ENCODE results near the gene RPH3AL. TPM values are rescaled to one million over a fixed set of nuclear protein-coding genes. Genes with fewer than 3 reads are reported as not detected.

The RPH3AL gene
- total RNA-seq, 2 experiments from 2014 or later, result 1.6 to 2.2 TPM

- no peak for DNase-seq
- CTCF ChIA-PET, result no interaction called here
- intact Hi-C loops (cut with micrococcal nuclease), result no loop called here
- Mint-ChIP-seq H3K36me3 (ENCODE audit: low read depth) (no peaks in the 10 kb centered on the region), H3K4me3 (no peak overlapping the region), H3K27me3 (ENCODE audit: low read depth) (peaks cover 4% of the 10 kb centered on the region), H3K9me3 (no peaks in the 10 kb centered on the region), H3K27ac (no peak overlapping the region), H3K4me1 (ENCODE audit: low read depth) (peaks cover 6% of the 10 kb centered on the region)
These were observed 50.3 kb downstream of the RPH3AL start for GRCh38 chr17:302300-302698.

GRCh38 chr17:301681-302299, 50.8 kb downstream of the RPH3AL start:
- H3K36me3 Mint-ChIP-seq (ENCODE audit: low read depth), result no peaks in the 10 kb centered on the region
- intact Hi-C loops (cut with micrococcal nuclease), result no loop called here
- no peak for DNase-seq
- CTCF ChIA-PET, result no interaction called here
- H3K27ac Mint-ChIP-seq, result no peak overlapping the region
- no peaks in the 10 kb centered on the region for H3K9me3 Mint-ChIP-seq
- H3K27me3 Mint-ChIP-seq (ENCODE audit: low read depth), result peaks cover 4% of the 10 kb centered on the region
- no peak overlapping the region for H3K4me3 Mint-ChIP-seq
- peaks cover 6% of the 10 kb centered on the region for H3K4me1 Mint-ChIP-seq (ENCODE audit: low read depth)

GRCh38 chr17:300881-301280, 51.7 kb downstream of the RPH3AL start:
- peaks cover 6% of the 10 kb centered on the region for H3K4me1 Mint-ChIP-seq (ENCODE audit: low read depth)
- no peak overlapping the region for H3K27ac Mint-ChIP-seq
- CTCF ChIA-PET, result no interaction called here

GRCh38 chr17:299546-299945, 53.1 kb downstream of the RPH3AL start:
- intact Hi-C loops (cut with micrococcal nuclease), result no loop called here
- no peak for DNase-seq
- CTCF ChIA-PET, result no interaction called here

More at GRCh38 chr17:300881-301280, 51.7 kb downstream of the RPH3AL start:
- no peak for DNase-seq
- intact Hi-C loops (cut with micrococcal nuclease), result no loop called here
- Mint-ChIP-seq H3K9me3 (no peaks in the 10 kb centered on the region), H3K36me3 (ENCODE audit: low read depth) (no peaks in the 10 kb centered on the region), H3K27me3 (ENCODE audit: low read depth) (peaks cover 4% of the 10 kb centered on the region), H3K4me3 (no peak overlapping the region)

GRCh38 chr17:298791-299450, 53.7 kb downstream of the RPH3AL start:
- Mint-ChIP-seq H3K4me1 (ENCODE audit: low read depth) (no peaks in the 10 kb centered on the region), H3K27ac (no peak overlapping the region), H3K27me3 (ENCODE audit: low read depth) (no peaks in the 10 kb centered on the region), H3K4me3 (no peak overlapping the region), H3K9me3 (no peaks in the 10 kb centered on the region), H3K36me3 (ENCODE audit: low read depth) (no peaks in the 10 kb centered on the region)
- no peak for DNase-seq
- intact Hi-C loops (cut with micrococcal nuclease), result no loop called here
- CTCF ChIA-PET, result no interaction called here

More at GRCh38 chr17:299546-299945, 53.1 kb downstream of the RPH3AL start:
- Mint-ChIP-seq H3K4me1 (ENCODE audit: low read depth) (peaks cover 4% of the 10 kb centered on the region), H3K27ac (no peak overlapping the region), H3K9me3 (no peaks in the 10 kb centered on the region), H3K36me3 (ENCODE audit: low read depth) (no peaks in the 10 kb centered on the region), H3K27me3 (ENCODE audit: low read depth) (peaks cover 4% of the 10 kb centered on the region), H3K4me3 (no peak overlapping the region)

- Mint-ChIP-seq H3K36me3 (ENCODE audit: low read depth) (no peaks in the 10 kb centered on the region), H3K27ac (no peak overlapping the region), H3K9me3 (no peaks in the 10 kb centered on the region), H3K4me1 (ENCODE audit: low read depth) (peaks cover 7% of the 10 kb centered on the region), H3K27me3 (ENCODE audit: low read depth) (peaks cover 2% of the 10 kb centered on the region), H3K4me3 (no peak overlapping the region)
- intact Hi-C loops (cut with micrococcal nuclease), result no loop called here
- CTCF ChIA-PET, result no interaction called here
- DNase-seq, result no peak
These were observed 54.8 kb downstream of the RPH3AL start for GRCh38 chr17:297758-298157.

- intact Hi-C loops (cut with micrococcal nuclease), result no loop called here
- Mint-ChIP-seq H3K4me3 (no peak overlapping the region), H3K27ac (no peak overlapping the region), H3K4me1 (ENCODE audit: low read depth) (peaks cover 8% of the 10 kb centered on the region), H3K9me3 (no peaks in the 10 kb centered on the region), H3K27me3 (ENCODE audit: low read depth) (peaks cover 2% of the 10 kb centered on the region), H3K36me3 (ENCODE audit: low read depth) (no peaks in the 10 kb centered on the region)
- CTCF ChIA-PET, result no interaction called here
- no peak for DNase-seq
These were observed 55.5 kb downstream of the RPH3AL start for GRCh38 chr17:296906-297690.

GRCh38 chr17:296379-296778, 56.2 kb downstream of the RPH3AL start:
- no peak for DNase-seq
- Mint-ChIP-seq H3K36me3 (ENCODE audit: low read depth) (no peaks in the 10 kb centered on the region), H3K9me3 (no peaks in the 10 kb centered on the region), H3K4me1 (ENCODE audit: low read depth) (peaks cover 8% of the 10 kb centered on the region), H3K27ac (no peak overlapping the region), H3K27me3 (ENCODE audit: low read depth) (peaks cover 2% of the 10 kb centered on the region), H3K4me3 (no peak overlapping the region)
- intact Hi-C loops (cut with micrococcal nuclease), result no loop called here
- CTCF ChIA-PET, result no interaction called here

- Mint-ChIP-seq H3K4me1 (ENCODE audit: low read depth) (peaks cover 8% of the 10 kb centered on the region), H3K36me3 (ENCODE audit: low read depth) (no peaks in the 10 kb centered on the region), H3K27me3 (ENCODE audit: low read depth) (peaks cover 2% of the 10 kb centered on the region), H3K27ac (no peak overlapping the region), H3K9me3 (no peaks in the 10 kb centered on the region), H3K4me3 (no peak overlapping the region)
- CTCF ChIA-PET, result no interaction called here
- peak; percentile 29 for DNase-seq
- intact Hi-C loops (cut with micrococcal nuclease), result no loop called here
These were observed 59.9 kb downstream of the RPH3AL start for GRCh38 chr17:292531-293382.

- CTCF ChIA-PET, result no interaction called here
- Mint-ChIP-seq H3K27ac (no peak overlapping the region), H3K4me1 (ENCODE audit: low read depth) (peaks cover 8% of the 10 kb centered on the region), H3K36me3 (ENCODE audit: low read depth) (no peaks in the 10 kb centered on the region), H3K9me3 (no peaks in the 10 kb centered on the region), H3K27me3 (ENCODE audit: low read depth) (peaks cover 2% of the 10 kb centered on the region), H3K4me3 (no peak overlapping the region)
- DNase-seq, result no peak
- intact Hi-C loops (cut with micrococcal nuclease), result no loop called here
These were observed 60.6 kb downstream of the RPH3AL start for GRCh38 chr17:292016-292415.

- Mint-ChIP-seq H3K36me3 (ENCODE audit: low read depth) (no peaks in the 10 kb centered on the region), H3K4me3 (no peak overlapping the region), H3K9me3 (no peaks in the 10 kb centered on the region), H3K27me3 (ENCODE audit: low read depth) (peaks cover 2% of the 10 kb centered on the region), H3K27ac (no peak overlapping the region), H3K4me1 (ENCODE audit: low read depth) (peaks cover 8% of the 10 kb centered on the region)
- DNase-seq, result no peak
- CTCF ChIA-PET, result no interaction called here
- intact Hi-C loops (cut with micrococcal nuclease), result no loop called here
These were observed 61.0 kb downstream of the RPH3AL start for GRCh38 chr17:291587-291986.

- CTCF ChIA-PET, result no interaction called here
- no peak overlapping the region for H3K4me3 Mint-ChIP-seq
- H3K27ac Mint-ChIP-seq, result no peak overlapping the region
- H3K4me1 Mint-ChIP-seq (ENCODE audit: low read depth), result peaks cover 8% of the 10 kb centered on the region
- no peaks in the 10 kb centered on the region for H3K9me3 Mint-ChIP-seq
- H3K36me3 Mint-ChIP-seq (ENCODE audit: low read depth), result no peaks in the 10 kb centered on the region
- H3K27me3 Mint-ChIP-seq (ENCODE audit: low read depth), result peaks cover 2% of the 10 kb centered on the region
- DNase-seq, result no peak
- intact Hi-C loops (cut with micrococcal nuclease), result no loop called here
These were observed 62.0 kb downstream of the RPH3AL start for GRCh38 chr17:290626-291025.
